H1 (cell line): ENCODE data around the gene IQCH. TPM values are rescaled to one million over a fixed set of nuclear protein-coding genes. Genes with fewer than 3 reads are reported as not detected.

Experiments
- CTCF ChIA-PET: fragments of 300-600 bp; sonication (Branson Sonifier 250); formaldehyde crosslinking; loops from one replicate; lab custom pipeline; 2021; ENCODE audit not compliant: partially characterized antibody; lab: Charles Lee
- POLR2A ChIA-PET: fragments of 300-600 bp; sonication (Branson Sonifier 250); formaldehyde crosslinking; loops from one replicate; lab custom pipeline; 2021; ENCODE audit warnings: inconsistent platforms; ENCODE audit not compliant: partially characterized antibody; lab: Charles Lee
- DNase-seq, 2 experiments: peaks; one replicate each; pipeline versions ENCODE4 v3.0.0 to v3.0.0-alpha.2; 2010 to 2022; ENCODE audit warnings: low spot score in 2 of 2, low read depth in 1 of 2, mixed read lengths in 1 of 2
- FAIRE-seq: peaks from 2 replicates; lab custom pipeline; 2011; peaks lifted over from hg19 to GRCh38; lab: Jason Lieb, UNC
- H2AFZ ChIP-seq: 2 replicates; pipeline ENCODE4 v1.8.1; 2012; ENCODE audit warnings: low read length, inconsistent platforms
- H2AK5ac ChIP-seq: 2 replicates; pipeline ENCODE4 v1.6.1; 2013; ENCODE audit warnings: low read depth, low read length
- H2BK120ac ChIP-seq: replicated peaks from 2 replicates; pipeline ENCODE3; 2013; ENCODE audit warnings: low read depth, low read length, inconsistent platforms
- H2BK12ac ChIP-seq: 2 replicates; pipeline ENCODE4 v1.6.1; 2013; ENCODE audit warnings: low read depth, low read length
- H2BK15ac ChIP-seq: 2 replicates; pipeline ENCODE4 v1.6.1; 2013; ENCODE audit warnings: low read length
- H2BK20ac ChIP-seq: 2 replicates; pipeline ENCODE4 v1.6.1; 2013; ENCODE audit warnings: low read length
- H2BK5ac ChIP-seq: 2 replicates; pipeline ENCODE4 v1.6.1; 2013; ENCODE audit warnings: low read depth, low read length
- H3K14ac ChIP-seq: 2 replicates; pipeline ENCODE4 v1.6.1; 2013; ENCODE audit warnings: inconsistent platforms; ENCODE audit not compliant: insufficient read length
- H3K18ac ChIP-seq: 2 replicates; pipeline ENCODE4 v1.6.1; 2013; ENCODE audit warnings: low read length; ENCODE audit errors: extremely low read depth
- H3K23ac ChIP-seq: 2 replicates; pipeline ENCODE4 v1.6.1; 2013; ENCODE audit warnings: inconsistent platforms; ENCODE audit not compliant: insufficient read length
- H3K23me2 ChIP-seq: 2 replicates; pipeline ENCODE4 v1.6.1; 2013; ENCODE audit warnings: low read depth, low read length
- H3K27ac ChIP-seq: 2 replicates; pipeline ENCODE4 v1.6.1; 2011; ENCODE audit warnings: low read depth, low read length, inconsistent platforms
- H3K27me3 ChIP-seq, 4 experiments: replicated peaks in 1 of 4; 1 replicate in 1 of 4; 2 replicates in 3 of 4; pipeline versions ENCODE4 v1.6.1 to v1.8.1; 2011 to 2013; ENCODE audit warnings: low read length in 3 of 4, mild to moderate bottlenecking in 3 of 4, inconsistent platforms in 2 of 4, mixed read lengths in 2 of 4, moderate library complexity in 1 of 4; ENCODE audit not compliant: control insufficient read depth in 3 of 4, insufficient read depth in 3 of 4; ENCODE audit errors: extremely low read depth in 1 of 4
- H3K36me3 ChIP-seq, 4 experiments: 2 replicates each; pipeline versions ENCODE4 v1.6.1 to v1.8.1; 2011 to 2013; ENCODE audit warnings: mild to moderate bottlenecking in 4 of 4, low read length in 3 of 4, moderate library complexity in 2 of 4, control low read depth in 1 of 4, inconsistent platforms in 1 of 4; ENCODE audit not compliant: insufficient read depth in 4 of 4, control insufficient read depth in 2 of 4
- H3K4ac ChIP-seq: replicated peaks from 2 replicates; pipeline ENCODE3; 2013; ENCODE audit warnings: low read length, low read depth, mixed read lengths, inconsistent platforms; ENCODE audit not compliant: insufficient read length
- H3K4me1 ChIP-seq, 4 experiments: replicated peaks in 1 of 4; 1 replicate in 1 of 4; 2 replicates in 3 of 4; pipeline versions ENCODE4 v1.6.1 to v1.8.1; 2011 to 2013; ENCODE audit warnings: low read length in 3 of 4, inconsistent platforms in 2 of 4, mixed read lengths in 1 of 4; ENCODE audit not compliant: insufficient read depth in 4 of 4, control insufficient read depth in 3 of 4
- H3K4me2 ChIP-seq, 2 experiments: 2 replicates each; pipeline versions ENCODE4 v1.6.1 to v1.8.1; 2011 to 2013; ENCODE audit warnings: low read depth in 2 of 2, low read length in 2 of 2, control low read depth in 1 of 2, inconsistent platforms in 1 of 2, mild to moderate bottlenecking in 1 of 2; ENCODE audit not compliant: insufficient read depth in 1 of 2
- H3K4me3 ChIP-seq, 4 experiments: fragments of 200-600, 300-600 bp in 1 of 4; sonication (generic), shearing (Covaris generic), sonication (Bioruptor Twin) in 1 of 4; 2 replicates each; pipeline versions ENCODE4 v1.5.1 to v1.8.1; 2011 to 2016; ENCODE audit warnings: low read length in 4 of 4, low read depth in 3 of 4, control low read depth in 2 of 4, inconsistent platforms in 2 of 4, mild to moderate bottlenecking in 2 of 4, mixed read lengths in 1 of 4, moderate library complexity in 1 of 4; ENCODE audit not compliant: insufficient read depth in 2 of 4; ENCODE audit errors: extremely low read depth in 1 of 4
- H3K56ac ChIP-seq: replicated peaks from 2 replicates; pipeline ENCODE3; 2013; ENCODE audit warnings: low read depth, mild to moderate bottlenecking, mixed read lengths, low read length, inconsistent platforms; ENCODE audit not compliant: insufficient read length
- H3K79me1 ChIP-seq: 2 replicates; pipeline ENCODE4 v1.6.1; 2013; ENCODE audit warnings: low read depth, low read length, control low read depth
- H3K79me2 ChIP-seq, 2 experiments: 2 replicates each; pipeline versions ENCODE4 v1.6.1 to v1.8.1; 2012 to 2013; ENCODE audit warnings: low read length in 2 of 2, mild to moderate bottlenecking in 2 of 2, inconsistent platforms in 1 of 2; ENCODE audit not compliant: insufficient read depth in 2 of 2, control insufficient read depth in 1 of 2
- H3K9ac ChIP-seq, 4 experiments: replicated peaks in 1 of 4; 1 replicate in 1 of 4; 2 replicates in 3 of 4; pipeline versions ENCODE4 v1.6.1 to v1.8.1; 2011 to 2013; ENCODE audit warnings: low read depth in 3 of 4, low read length in 3 of 4, control low read depth in 2 of 4, mild to moderate bottlenecking in 2 of 4, moderate library complexity in 2 of 4, inconsistent platforms in 1 of 4; ENCODE audit errors: extremely low read depth in 1 of 4
- H3K9me3 ChIP-seq, 2 experiments: 2 replicates each; pipeline versions ENCODE4 v1.6.1 to v1.8.1; 2012 to 2013; ENCODE audit warnings: mild to moderate bottlenecking in 2 of 2, moderate library complexity in 2 of 2, control low read depth in 1 of 2, inconsistent platforms in 1 of 2, low read depth in 1 of 2, low read length in 1 of 2, mixed read lengths in 1 of 2; ENCODE audit not compliant: insufficient read depth in 2 of 2
- H4K20me1 ChIP-seq, 2 experiments: replicated peaks in 1 of 2; 2 replicates each; pipeline versions ENCODE3 to v1.8.1; 2011 to 2013; ENCODE audit warnings: inconsistent platforms in 2 of 2, low read length in 2 of 2, mild to moderate bottlenecking in 1 of 2; ENCODE audit not compliant: insufficient read depth in 2 of 2, control insufficient read depth in 1 of 2
- H4K5ac ChIP-seq: 2 replicates; pipeline ENCODE4 v1.6.1; 2013; ENCODE audit warnings: low read length, low read depth, mixed read lengths, inconsistent platforms; ENCODE audit not compliant: insufficient read length
- H4K8ac ChIP-seq: 2 replicates; pipeline ENCODE4 v1.8.0; 2013; ENCODE audit warnings: mild to moderate bottlenecking, moderate library complexity, low read length, inconsistent platforms; ENCODE audit not compliant: insufficient read depth; ENCODE audit errors: extremely low read depth
- H4K91ac ChIP-seq: replicated peaks from 2 replicates; pipeline ENCODE3; 2013; ENCODE audit warnings: low read length, mixed read lengths, inconsistent platforms; ENCODE audit not compliant: insufficient read length
- POU5F1 ChIP-seq: IDR thresholded peaks from 2 replicates; pipeline ENCODE4 v1.6.1; 2011; ENCODE audit warnings: low read depth, mild to moderate bottlenecking, low read length, moderate library complexity
- RFX5 ChIP-seq: IDR thresholded peaks from 2 replicates; pipeline ENCODE4 v1.6.1; 2011; ENCODE audit warnings: low read depth, low read length, improper control_type of control experiment, borderline replicate concordance
- SP2 ChIP-seq: IDR thresholded peaks from 2 replicates; pipeline ENCODE4 v1.6.1; 2012; ENCODE audit warnings: mild to moderate bottlenecking, low read length, inconsistent platforms
- WGBS, 2 experiments: shearing (Covaris generic) in 1 of 2; methylation state at CpG; one replicate each; pipeline versions ENCODE4 v1.1.6 to v1.1.7; 2013 to 2015; ENCODE audit warnings: low lambda C conversion rate in 2 of 2, mixed read lengths in 2 of 2, inconsistent platforms in 1 of 2, low coverage in 1 of 2, missing lambda C conversion rate in 1 of 2; ENCODE audit not compliant: insufficient replicate concordance in 2 of 2, insufficient coverage in 1 of 2, insufficient read length in 1 of 2; ENCODE audit errors: extremely low coverage in 1 of 2, missing lambda C conversion rate in 1 of 2; 5-methylcytosine and 5-hydroxymethylcytosine counted together
- polyA plus RNA-seq, 7 experiments: library from polyadenylated mRNA; depleted of rRNA in 3 of 7; stranded (reverse) in 5 of 7; unstranded in 2 of 7; fragments of >200 nt in 5 of 7; fragments of 200-250 nt in 2 of 7; gene quantifications; 1 replicate in 5 of 7; 2 replicates in 1 of 7; 4 replicates in 1 of 7; pipeline versions ENCODE4 v1.2.1 to v1.2.3, GENCODE V29; 2011 to 2013; ENCODE audit warnings: missing spikeins in 2 of 7, mixed read lengths in 2 of 7
- total RNA-seq: library from RNA; stranded (reverse); fragmentation: NEBNext Ultra II Directional; extraction: Animal tissue kit (Norgen Biotek cat#: 25700); gene quantifications from 2 replicates; pipeline ENCODE4 v1.2.1, GENCODE V29; 2021

Gene IQCH
- total and polyA plus RNA-seq, 2 of the 8 experiments (the other 6 are each of a cell fraction or from before 2014, with no cell fraction given): 0.60 to 1.9 TPM

DNA sequence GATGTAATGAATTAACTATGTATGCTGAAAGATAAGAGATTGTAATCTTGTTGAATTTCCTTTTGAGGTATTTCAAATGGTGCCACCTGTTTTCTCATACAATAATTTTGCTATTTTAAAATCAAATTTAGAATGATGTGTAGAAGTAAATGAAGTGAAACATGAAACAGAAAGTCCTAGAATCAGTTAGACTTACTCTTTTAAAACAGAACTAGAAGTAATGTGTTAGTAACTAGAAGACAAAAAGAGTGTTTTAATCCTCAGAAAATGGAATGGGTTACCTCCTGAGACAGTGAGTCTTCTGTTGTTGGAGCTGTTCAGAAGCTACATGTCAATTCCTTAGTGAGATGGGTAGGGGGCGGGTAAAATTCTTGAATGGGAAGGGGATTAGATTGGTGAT is 279.8 kb downstream of the IQCH start:
- H2BK12ac ChIP-seq: no peak overlapping the region
- H4K8ac ChIP-seq: no peak overlapping the region
- no peak overlapping the region for H2BK20ac ChIP-seq
- TF ChIP-seq POU5F1: no peak
- no peak for TF ChIP-seq RFX5
- TF ChIP-seq SP2: no peak
- TF ChIP-seq, all 59 proteins: peak for 0
- no peak overlapping the region for H4K5ac ChIP-seq
- H2BK15ac ChIP-seq: no peak overlapping the region
- no peak overlapping the region for H2BK120ac ChIP-seq
- H3K4ac ChIP-seq: no peak overlapping the region
- H3K79me2 ChIP-seq: no peaks in the 10 kb centered on the region
- no peaks in the 10 kb centered on the region for H3K23me2 ChIP-seq
- no peak overlapping the region for H4K91ac ChIP-seq
- CTCF ChIA-PET: no interaction called here
- 81% methylated on average over 1 of the region's 1 CpG; no CpG with 5 or more reads in 1 of the 2 experiments for WGBS, 2 experiments
- H3K23ac ChIP-seq: no peak overlapping the region
- DNase-seq: no peak
- no peaks in the 10 kb centered on the region for H4K20me1 ChIP-seq
- no peaks in the 10 kb centered on the region for H3K27me3 ChIP-seq
- no peak overlapping the region for H3K4me2 ChIP-seq
- no peaks in the 10 kb centered on the region for H3K9me3 ChIP-seq
- H3K9ac ChIP-seq: no peak overlapping the region
- H3K4me1 ChIP-seq: no peaks in the 10 kb centered on the region
- no peak overlapping the region for H3K4me3 ChIP-seq
- H2BK5ac ChIP-seq: no peak overlapping the region
- FAIRE-seq: no peak
- POLR2A ChIA-PET: interaction anchor here (1.1 kb wide), 1 partner anchor 21 kb away, joined by 3 read pairs; no protein-coding TSS in a partner anchor
- H3K36me3 ChIP-seq: no peaks in the 10 kb centered on the region
- H3K14ac ChIP-seq: no peak overlapping the region
- no peaks in the 10 kb centered on the region for H3K79me1 ChIP-seq
- H3K18ac ChIP-seq: no peak overlapping the region
- H3K56ac ChIP-seq: no peak overlapping the region
- H2AK5ac ChIP-seq: no peak overlapping the region
- H2AFZ ChIP-seq: no peak overlapping the region
- H3K27ac ChIP-seq: no peak overlapping the region
